G401.6 (cell line): ENCODE results near the gene TBX4.

ENCODE experiments used
- FAIRE-seq: peaks from 2 replicates; lab custom pipeline; 2012; peaks lifted over from hg19 to GRCh38; lab: Jason Lieb, UNC

TBX4 gene

GRCh38 chr17:61412860-61413660 is 39.2 kb upstream of the TBX4 start:
- FAIRE-seq, result no peak

GRCh38 chr17:61413661-61414126 is 38.5 kb upstream of the TBX4 start:
- no peak for FAIRE-seq

GRCh38 chr17:61414141-61414935 is 37.9 kb upstream of the TBX4 start:
- no peak for FAIRE-seq

GRCh38 chr17:61414936-61415251 is 37.3 kb upstream of the TBX4 start:
- FAIRE-seq, result no peak

GRCh38 chr17:61415374-61416210 is 36.6 kb upstream of the TBX4 start:
- no peak for FAIRE-seq

GRCh38 chr17:61416211-61416539 is 36.0 kb upstream of the TBX4 start:
- no peak for FAIRE-seq

- FAIRE-seq, result no peak
These were observed 35.5 kb upstream of the TBX4 start for GRCh38 chr17:61416540-61417363.

- FAIRE-seq, result no peak
These were observed 33.8 kb upstream of the TBX4 start for GRCh38 chr17:61418449-61418848.

- no peak for FAIRE-seq
These were observed 32.7 kb upstream of the TBX4 start for GRCh38 chr17:61419496-61420046.

GRCh38 chr17:61420052-61420451 is 32.2 kb upstream of the TBX4 start:
- no peak for FAIRE-seq

- FAIRE-seq, result no peak
These were observed 31.4 kb upstream of the TBX4 start for GRCh38 chr17:61420745-61421398.

GRCh38 chr17:61421460-61421859 is 30.8 kb upstream of the TBX4 start:
- no peak for FAIRE-seq

GRCh38 chr17:61422116-61422799 is 30.0 kb upstream of the TBX4 start:
- FAIRE-seq, result no peak

- FAIRE-seq, result no peak
These were observed 29.4 kb upstream of the TBX4 start for GRCh38 chr17:61422869-61423268.

- FAIRE-seq, result no peak
These were observed 28.1 kb upstream of the TBX4 start for GRCh38 chr17:61423967-61424649.

GRCh38 chr17:61425682-61426481 is 26.3 kb upstream of the TBX4 start:
- FAIRE-seq, result no peak

- no peak for FAIRE-seq
These were observed 25.5 kb upstream of the TBX4 start for GRCh38 chr17:61426482-61427304.

- FAIRE-seq, result no peak
These were observed 24.7 kb upstream of the TBX4 start for GRCh38 chr17:61427567-61427966.
